Umbilical cord (tissue), 2 donors: ENCODE measurements around the gene GGNBP2. TPM values are rescaled to one million over a fixed set of nuclear protein-coding genes. Genes with fewer than 3 reads are reported as not detected.
A peak's percentile ranks its signal among the peaks of the same experiment; 100 is the strongest.

Source experiments
- DNase-seq: peaks from one replicate; pipeline ENCODE4 v3.0.0-alpha.2; 2015; ENCODE audit warnings: low spot score
- total RNA-seq: library from RNA; depleted of rRNA; stranded (reverse); fragments of >200 nt; gene quantifications from one replicate; pipeline ENCODE4 v1.2.3, GENCODE V29; 2014; ENCODE audit warnings: low replicate concordance; ENCODE audit not compliant: insufficient read depth

The GGNBP2 gene
- total RNA-seq, 1 donor from 2014 or later = 86.9 TPM

GRCh38 chr17:36629970-36630502, 85.3 kb downstream of the GGNBP2 start:
- DNase-seq = no peak

- DNase-seq = no peak
Measured at GRCh38 chr17:36631022-36631421, 86.3 kb downstream of the GGNBP2 start.

GRCh38 chr17:36632916-36633771, 88.4 kb downstream of the GGNBP2 start:
- DNase-seq = peak; percentile 28

Other genes starting within 250 kb of the GGNBP2 start
- gene TBC1D3G, start 221.0 kb upstream of the GGNBP2 start, total RNA-seq = 1.4 TPM
- gene TBC1D3H, start 156.5 kb upstream of the GGNBP2 start, total RNA-seq = 1.4 TPM
- 11.3 TPM for gene ZNHIT3, start 58.2 kb upstream of the GGNBP2 start, total RNA-seq
- 37.1 TPM for gene MYO19, start 10.1 kb upstream of the GGNBP2 start, total RNA-seq
- gene PIGW, start 9.9 kb upstream of the GGNBP2 start, total RNA-seq = 8.2 TPM
- 20.2 TPM for gene DHRS11, start 47.0 kb downstream of the GGNBP2 start, total RNA-seq
- 12.0 TPM for gene MRM1, start 56.7 kb downstream of the GGNBP2 start, total RNA-seq